HG03469 (cell line): Measurements from ENCODE around the gene SASH3.
"Not testable (repeated sequence)": the region's sequence is repeated elsewhere in the genome, so short reads cannot be mapped to it uniquely, and the experiment has no call there.

Experiments
- ATAC-seq: cut with Tn5 transposase; IDR thresholded peaks from one replicate; pipeline ENCODE4 v1.9.1; 2021; ENCODE audit warnings: mild to moderate bottlenecking, moderate library complexity, moderate number of reproducible peaks; ENCODE audit not compliant: unreplicated experiment

Gene SASH3

GRCh38 chrX:129779747-129780146 lies at the start of gene SASH3:
Gene SASH3 (plus strand): TSS chrX:129779949. CDS start chrX:129780098, 149 bp downstream.
- peak; percentile 22 for ATAC-seq

- no peak for ATAC-seq
These were observed 48.5 kb upstream of the SASH3 start for GRCh38 chrX:129731228-129731627.

DNA sequence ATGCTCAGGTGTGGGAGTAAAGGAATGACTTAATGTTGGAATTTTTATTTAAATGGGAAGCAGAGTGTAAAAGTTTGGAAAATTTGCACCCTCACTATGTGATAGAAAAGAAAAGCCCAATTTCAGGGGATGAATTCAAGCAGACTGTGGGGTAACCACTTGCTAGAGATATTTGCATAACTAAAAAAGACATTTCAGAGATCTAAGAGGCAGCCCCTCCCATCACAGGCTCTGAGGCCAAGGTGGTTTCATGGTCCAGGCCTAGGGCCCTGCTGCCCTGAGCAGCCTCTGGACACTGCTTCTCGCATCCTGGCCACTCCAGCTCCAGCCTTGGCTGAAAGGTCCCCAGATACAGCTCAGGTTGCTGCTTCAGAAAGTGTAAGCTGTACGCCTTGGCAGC lies 46.9 kb upstream of the SASH3 start:
- ATAC-seq = no peak

DNA sequence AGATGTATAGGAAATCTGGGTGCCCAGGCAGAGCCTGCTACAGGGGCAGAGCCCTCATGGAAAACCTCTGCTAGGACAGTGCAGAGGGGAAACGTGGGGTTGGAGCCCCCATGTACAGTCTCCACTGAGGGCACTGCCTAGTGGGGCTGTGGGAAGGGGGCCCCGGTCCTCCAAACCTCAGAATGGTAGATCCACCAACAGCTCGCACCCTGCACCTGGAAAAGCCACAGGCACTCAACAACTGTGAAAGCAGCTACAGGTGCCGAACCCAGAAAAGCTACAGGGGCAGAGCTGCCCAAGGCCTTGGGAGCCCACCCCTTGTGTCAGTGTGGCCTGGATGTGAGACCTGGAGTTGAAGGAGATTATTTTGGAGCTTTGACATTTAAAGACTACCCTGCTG lies 46.4 kb upstream of the SASH3 start:
- ATAC-seq = no peak

DNA sequence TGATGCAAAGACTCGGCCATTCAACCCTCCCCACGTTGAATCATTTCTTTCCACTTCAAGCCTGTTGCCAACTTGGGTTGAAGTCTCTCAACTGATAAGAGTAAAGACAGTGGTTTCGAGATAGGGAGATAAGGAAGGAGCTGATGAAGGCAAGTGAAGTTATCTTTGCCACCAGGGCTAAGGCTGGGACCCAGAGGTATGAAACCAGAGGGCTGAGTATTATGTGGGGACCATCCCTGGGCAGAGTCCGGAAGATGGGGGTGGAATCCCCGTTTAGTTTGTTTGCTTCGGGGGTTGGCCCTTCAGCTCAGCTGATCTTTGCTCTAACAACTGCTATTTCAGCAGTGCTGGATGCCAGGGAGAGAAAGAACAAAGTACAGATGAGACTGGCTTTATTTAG lies 43.3 kb upstream of the SASH3 start:
- ATAC-seq = no peak

- ATAC-seq = no peak
These were observed 41.8 kb upstream of the SASH3 start for GRCh38 chrX:129737916-129738315.

GRCh38 chrX:129738466-129739308 lies 41.1 kb upstream of the SASH3 start, which contains the start of gene XPNPEP2:
Gene XPNPEP2 (plus strand): TSS chrX:129738979. CDS start chrX:129739214, 235 bp downstream.
- ATAC-seq = no peak

DNA sequence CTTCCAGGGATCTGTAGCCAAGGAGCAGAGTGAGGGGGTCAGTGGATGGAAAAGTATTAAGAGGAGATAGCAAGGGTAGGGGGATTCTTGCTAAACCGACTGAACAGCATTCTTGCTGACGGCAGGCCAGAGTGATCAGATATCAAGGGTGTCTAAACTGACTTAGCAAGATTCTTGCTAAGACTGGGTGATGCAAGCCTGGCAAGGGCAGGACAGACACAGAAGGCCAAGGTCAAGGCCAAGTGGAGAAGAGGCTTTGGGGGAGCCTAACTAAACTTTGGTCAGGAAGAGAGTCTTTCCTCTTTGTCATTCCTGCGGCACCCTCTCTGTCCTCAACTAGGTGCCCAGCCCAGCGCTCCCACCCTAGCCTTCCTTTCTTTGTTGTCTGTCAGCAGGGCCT lies 40.2 kb upstream of the SASH3 start:
- ATAC-seq = no peak

DNA sequence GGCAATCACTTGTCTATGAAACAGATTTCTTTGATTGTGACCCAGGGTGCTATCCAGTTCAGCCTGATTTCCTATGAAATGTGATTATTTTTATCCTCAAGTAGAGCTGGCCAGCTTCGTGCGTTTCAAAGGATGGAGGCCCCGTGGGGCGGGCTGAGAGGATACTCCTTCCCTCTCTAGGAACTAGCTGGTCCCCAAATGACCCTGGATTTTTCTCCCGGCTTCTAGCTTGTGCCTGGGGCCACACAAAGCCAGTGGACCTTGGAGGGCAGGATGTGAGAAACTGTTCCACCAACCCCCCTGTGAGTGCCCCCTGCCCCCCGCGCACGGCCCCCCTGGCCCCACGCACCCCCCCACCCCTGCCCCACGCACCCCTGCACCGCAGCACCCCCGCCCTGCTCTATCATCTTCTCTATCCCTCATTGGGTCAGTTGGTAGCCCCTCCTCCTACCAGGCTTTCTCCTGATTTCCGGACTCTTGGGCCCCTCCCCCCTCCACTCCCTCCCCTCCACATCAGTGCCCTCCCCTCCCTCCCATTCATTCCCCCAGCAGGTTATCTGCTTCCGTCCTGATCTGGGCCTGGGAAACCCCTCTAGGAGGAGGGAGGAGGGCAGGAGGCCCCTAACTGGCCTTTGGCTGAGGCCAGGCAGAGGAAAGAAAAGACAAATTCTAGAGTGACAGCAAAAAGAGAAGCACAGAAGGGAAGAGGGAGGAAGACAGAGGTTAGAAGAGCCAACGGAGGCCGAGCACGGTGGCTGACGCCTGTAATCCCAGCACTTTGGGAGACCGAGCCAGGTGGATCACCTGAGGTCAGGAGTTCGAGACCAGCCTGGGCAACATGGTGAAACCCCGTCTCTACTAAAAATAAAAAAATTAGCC lies 37.6 kb upstream of the SASH3 start:
- ATAC-seq = no peak

DNA sequence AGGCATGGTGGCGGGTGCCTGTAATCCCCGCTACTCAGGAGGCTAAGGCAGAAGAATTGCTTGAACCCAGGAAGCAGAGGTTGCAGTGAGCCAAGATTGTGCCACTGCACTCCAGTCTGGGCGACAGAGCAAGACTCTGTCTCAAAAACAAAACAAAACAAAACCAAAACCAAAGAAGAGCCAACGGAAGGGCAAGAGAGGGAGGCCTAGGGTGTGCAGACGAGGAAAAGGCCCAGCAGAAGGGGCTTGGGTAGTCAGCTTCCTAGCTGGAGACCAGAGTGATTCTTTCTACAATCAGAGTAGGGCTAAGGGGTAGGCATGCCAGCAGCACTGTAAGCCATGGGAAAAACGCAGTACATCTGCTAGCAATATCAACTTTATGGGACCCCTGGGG lies 37.0 kb upstream of the SASH3 start:
- ATAC-seq = not testable (repeated sequence)

- no peak for ATAC-seq
These were observed 35.9 kb upstream of the SASH3 start for GRCh38 chrX:129743821-129744220.

- ATAC-seq = no peak
These were observed 34.9 kb upstream of the SASH3 start for GRCh38 chrX:129744861-129745321.

GRCh38 chrX:129746557-129747470 lies 32.9 kb upstream of the SASH3 start:
- no peak for ATAC-seq

DNA sequence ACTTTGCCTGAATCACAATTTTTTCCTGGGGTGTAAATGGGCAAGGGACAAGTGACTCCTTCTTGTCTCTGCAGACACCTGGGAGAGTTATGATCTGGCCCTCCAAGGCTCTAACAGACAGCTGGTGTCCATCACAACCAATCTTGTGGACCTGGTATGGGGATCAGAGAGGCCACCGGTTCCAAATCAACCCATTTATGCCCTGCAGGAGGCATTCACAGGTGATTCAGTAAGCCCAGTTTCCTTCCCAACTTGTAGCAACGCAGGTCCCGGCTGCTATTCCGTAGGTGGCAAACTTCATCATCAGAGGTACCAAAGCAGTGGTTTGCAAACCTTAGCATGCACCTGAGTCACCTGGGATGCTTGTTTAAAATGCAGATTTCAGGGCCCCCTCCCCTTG lies 32.2 kb upstream of the SASH3 start:
- ATAC-seq = no peak

- ATAC-seq = no peak
These were observed 31.4 kb upstream of the SASH3 start for GRCh38 chrX:129748305-129748704.

- no peak for ATAC-seq
These were observed 30.7 kb upstream of the SASH3 start for GRCh38 chrX:129749069-129749468.

GRCh38 chrX:129750971-129751370 lies 28.8 kb upstream of the SASH3 start:
- ATAC-seq = no peak

DNA sequence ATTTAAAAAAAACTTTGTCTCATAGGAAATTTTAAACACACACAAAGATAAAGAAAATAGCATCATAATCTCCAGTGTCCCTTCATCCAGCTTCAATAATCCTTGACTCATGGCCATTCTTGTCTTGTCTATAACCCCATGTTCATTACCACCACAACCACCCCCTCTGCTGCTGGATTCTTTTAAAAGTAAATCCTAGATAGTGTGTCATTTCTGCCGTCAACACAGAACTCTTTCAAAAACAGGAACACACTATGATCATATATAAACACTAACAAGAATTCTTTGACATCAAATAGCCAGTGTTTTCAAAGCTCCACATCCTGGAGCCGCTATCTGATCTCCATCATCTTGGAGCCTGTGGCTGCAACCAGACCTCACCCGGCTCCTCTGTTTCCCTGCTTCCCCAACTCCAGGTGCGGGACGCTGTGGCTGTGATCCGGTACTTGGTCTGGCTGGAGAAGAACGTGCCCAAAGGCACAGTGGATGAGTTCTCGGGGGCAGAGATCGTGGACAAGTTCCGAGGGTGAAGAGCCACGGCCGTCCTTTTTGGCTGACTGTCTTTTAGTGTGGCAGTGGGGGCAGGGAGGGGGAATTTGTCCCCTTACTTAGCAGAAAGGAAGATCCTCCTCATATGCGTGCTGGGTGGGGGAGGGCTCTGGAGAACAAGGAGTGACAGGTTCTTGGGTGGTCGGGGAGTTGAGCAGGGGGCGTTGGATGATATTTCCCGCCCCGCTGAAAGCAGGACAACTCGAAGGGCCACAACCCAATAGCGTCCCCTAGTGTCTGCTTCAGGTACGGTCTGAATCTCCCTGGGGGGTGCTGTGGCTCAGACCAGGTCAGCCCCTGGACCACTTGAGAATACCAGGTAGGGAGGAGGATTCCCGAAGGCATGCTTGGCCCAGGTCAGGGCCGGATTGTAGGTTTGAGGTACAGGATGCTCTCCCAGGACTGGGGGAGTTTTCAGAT lies 25.4 kb upstream of the SASH3 start:
- no peak for ATAC-seq
